Kidney tubule cell (primary cell): Measurements from ENCODE around the gene SLC27A5.

ENCODE experiments used
- DNase-seq: peaks from one replicate; pipeline ENCODE4 v3.0.0-alpha.2; 2018; ENCODE audit warnings: low spot score

The SLC27A5 gene, protein sequence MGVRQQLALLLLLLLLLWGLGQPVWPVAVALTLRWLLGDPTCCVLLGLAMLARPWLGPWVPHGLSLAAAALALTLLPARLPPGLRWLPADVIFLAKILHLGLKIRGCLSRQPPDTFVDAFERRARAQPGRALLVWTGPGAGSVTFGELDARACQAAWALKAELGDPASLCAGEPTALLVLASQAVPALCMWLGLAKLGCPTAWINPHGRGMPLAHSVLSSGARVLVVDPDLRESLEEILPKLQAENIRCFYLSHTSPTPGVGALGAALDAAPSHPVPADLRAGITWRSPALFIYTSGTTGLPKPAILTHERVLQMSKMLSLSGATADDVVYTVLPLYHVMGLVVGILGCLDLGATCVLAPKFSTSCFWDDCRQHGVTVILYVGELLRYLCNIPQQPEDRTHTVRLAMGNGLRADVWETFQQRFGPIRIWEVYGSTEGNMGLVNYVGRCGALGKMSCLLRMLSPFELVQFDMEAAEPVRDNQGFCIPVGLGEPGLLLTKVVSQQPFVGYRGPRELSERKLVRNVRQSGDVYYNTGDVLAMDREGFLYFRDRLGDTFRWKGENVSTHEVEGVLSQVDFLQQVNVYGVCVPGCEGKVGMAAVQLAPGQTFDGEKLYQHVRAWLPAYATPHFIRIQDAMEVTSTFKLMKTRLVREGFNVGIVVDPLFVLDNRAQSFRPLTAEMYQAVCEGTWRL

DNA sequence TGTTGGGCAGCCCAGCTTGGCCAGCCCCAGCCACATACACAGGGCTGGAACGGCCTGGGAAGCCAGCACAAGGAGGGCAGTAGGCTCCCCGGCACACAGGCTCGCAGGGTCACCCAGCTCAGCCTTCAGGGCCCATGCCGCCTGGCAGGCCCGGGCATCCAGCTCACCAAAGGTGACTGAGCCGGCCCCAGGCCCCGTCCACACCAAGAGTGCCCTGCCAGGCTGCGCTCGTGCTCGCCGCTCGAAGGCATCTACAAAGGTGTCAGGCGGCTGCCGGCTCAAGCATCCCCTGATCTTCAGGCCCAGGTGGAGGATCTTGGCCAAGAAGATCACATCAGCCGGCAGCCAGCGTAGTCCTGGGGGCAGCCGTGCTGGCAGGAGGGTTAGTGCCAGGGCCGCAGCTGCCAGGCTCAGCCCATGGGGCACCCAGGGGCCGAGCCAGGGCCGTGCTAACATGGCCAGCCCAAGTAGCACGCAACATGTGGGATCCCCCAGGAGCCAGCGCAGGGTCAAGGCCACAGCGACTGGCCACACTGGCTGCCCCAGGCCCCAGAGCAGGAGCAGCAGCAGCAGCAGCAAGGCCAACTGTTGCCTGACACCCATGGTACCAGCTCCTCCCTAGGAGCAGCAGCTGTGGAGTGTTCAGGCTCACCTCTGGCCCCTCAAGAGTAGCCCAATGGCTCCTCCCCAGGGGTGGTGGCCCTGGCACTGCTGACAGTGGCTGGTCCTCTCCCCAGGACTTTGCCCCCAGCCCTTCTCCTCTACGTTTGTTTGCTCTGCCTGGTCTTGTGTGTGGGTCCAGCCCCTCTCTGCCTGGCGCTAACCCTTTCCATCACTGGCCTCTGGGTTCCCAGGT is at the start of gene SLC27A5:
Gene SLC27A5, minus strand, starts transcription at position 640 of the 856 bp plus-strand sequence. Its CDS starts 37 bp downstream, at position 603.
- DNase-seq = no peak

DNA sequence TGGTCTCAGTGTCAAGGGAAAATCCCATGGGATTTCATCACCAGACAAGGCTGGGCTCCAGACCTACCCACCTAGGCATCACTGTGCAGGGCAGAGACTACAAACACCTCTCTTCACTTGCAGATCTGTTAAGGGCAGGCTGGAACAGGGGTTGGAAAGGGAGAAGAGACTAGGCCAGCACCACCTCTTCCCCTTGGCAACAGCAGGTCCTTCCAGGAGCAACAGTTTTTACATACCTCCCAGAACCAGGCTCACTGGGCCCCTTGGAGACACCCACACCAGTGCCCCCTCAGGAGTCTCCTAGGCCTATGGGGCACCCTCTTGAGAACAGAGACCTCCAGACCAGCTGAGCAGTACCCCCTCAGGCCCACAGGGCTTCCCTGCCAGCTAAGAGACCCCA is 49.1 kb upstream of the SLC27A5 start:
- no peak for DNase-seq

DNA sequence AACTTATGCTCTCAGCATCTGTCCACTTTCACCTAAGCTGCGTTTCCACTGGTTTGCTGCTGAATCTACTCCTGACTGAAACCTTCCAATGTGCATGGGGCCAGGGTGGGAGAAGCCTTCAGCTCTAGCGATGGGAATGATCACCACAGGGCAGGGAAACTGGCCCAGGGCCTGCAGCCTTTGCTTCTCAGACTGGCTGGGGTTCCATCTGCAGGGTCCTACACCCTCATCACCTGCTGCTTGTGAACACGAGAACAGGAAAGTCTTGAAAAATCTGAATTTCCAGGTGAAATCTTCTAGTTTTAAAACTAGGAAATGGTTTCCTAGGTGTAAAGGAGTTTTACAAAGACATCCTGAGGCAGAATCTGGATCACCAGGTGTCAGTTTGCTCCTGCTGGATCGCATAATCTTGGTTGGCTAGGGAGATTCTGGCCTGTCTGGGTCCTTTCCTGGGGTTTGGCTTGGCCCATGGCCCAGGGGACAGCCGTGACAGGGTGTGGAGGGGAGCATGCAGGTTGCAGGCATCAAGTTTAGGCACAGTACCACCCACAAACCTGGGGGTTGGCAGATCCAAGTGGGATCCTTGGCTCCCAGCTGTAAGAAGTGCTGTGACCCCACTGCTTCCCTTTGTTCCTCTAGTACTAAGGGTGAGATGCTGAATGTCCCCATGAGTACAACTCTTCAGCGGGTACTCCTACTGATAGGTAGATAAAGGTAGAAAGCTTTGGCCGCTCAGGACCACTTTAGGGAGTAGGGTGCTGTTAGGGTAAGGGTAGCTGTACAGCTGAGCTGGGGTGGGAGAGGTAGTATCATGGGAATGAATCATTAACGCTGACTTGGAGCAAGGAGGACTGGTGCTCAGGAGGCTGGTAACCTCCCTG is 48.5 kb upstream of the SLC27A5 start:
- DNase-seq = no peak

DNA sequence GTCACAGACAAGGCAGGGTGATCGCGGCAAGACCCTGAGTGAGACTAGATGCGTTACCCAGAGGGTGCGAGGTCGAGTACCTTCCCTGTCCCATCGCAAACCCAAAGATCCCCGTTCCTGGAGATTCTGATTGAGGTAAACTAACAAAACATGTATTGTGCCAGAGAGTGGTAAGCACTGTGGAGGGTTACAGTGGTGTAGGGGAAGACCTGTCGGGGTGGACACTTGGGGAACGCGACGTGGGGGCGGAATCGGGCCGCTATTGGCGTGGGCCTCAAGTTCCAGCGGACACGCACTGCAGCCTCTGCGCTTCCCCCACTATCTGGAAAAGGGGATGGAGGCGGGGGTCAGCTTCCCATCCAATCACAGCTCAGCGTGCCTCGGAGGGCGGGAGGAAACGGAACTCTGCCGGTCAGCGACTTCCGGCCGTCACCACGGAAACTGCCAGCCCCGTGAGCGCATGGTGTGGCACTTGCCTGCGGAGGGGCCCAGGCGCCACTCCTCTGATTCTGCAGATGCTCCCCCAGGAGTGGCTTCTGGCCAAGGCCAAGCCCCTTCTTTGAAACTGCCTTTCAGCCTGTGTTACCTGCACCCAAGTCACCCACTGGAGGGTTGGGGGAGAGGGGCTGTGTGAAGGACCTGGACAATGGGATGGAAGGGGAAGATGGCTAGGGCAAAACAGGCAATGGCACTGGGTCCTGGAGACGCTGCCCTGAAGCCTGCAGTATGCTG is 47.6 kb upstream of the SLC27A5 start:
- DNase-seq = peak; percentile 93

DNA sequence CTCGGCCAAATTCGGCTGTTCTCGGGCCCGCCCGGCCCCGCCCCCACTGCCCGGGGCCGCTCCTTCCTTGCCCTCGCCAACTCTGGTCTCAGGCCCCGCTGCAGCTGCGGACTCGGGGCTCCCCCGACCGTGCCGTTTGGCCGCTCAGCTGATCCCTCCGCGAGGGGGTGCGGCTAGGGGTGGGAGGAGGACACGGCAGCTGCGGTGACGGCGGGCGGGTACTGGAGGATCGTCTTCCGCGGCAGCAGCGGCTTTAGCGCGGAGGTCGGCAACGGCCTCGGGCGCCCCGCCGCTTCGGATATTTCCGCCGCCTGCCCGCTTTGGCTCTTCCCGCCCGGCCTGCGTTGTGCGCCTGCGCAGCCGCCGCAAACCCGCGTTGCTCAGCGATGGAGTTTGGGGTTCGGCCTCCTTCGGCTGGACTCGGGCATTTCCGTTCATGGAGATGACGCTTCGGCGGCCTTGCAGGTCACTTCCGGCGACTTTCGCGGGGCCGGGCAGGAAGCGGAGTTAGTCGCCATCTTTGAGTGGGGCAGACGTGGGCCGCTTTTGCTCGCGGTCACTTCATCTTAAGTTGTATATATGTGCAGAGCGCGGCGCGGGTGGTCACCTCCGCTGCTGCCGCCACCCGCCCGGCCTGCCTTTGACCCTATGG is 47.0 kb upstream of the SLC27A5 start:
- peak; percentile 99 for DNase-seq

DNA sequence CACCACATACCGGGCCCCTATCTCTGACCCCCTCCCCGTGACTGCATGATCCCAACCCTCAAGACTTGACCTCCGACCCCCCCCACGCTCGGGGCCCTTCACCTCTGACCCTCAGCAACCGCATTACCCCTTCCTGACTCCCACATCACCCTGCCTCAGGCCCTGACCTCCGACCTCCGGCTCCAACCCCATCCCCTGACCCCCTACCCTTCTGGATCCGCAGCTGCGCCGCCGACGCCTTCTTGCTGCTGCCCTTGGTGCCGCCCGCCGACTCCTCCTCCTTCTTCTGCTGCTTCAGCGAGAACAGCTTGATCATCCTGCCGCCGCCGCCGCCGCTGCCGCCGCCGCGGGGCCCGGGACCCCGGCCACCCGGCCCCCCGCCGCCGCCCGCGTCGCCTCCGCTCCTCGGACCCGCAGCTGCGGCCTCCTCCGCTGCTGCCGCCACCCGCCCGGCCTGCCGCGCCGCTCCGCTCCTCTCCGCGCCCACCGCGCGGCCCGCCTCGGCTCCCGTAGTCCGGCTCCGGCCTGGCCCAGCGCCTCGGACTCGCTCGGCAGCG is 46.4 kb upstream of the SLC27A5 start, which contains the start of gene UBE2M:
Gene UBE2M, minus strand, starts transcription at position 546 of the 557 bp plus-strand sequence. Its CDS starts 230 bp downstream, at position 316.
- no peak for DNase-seq

DNA sequence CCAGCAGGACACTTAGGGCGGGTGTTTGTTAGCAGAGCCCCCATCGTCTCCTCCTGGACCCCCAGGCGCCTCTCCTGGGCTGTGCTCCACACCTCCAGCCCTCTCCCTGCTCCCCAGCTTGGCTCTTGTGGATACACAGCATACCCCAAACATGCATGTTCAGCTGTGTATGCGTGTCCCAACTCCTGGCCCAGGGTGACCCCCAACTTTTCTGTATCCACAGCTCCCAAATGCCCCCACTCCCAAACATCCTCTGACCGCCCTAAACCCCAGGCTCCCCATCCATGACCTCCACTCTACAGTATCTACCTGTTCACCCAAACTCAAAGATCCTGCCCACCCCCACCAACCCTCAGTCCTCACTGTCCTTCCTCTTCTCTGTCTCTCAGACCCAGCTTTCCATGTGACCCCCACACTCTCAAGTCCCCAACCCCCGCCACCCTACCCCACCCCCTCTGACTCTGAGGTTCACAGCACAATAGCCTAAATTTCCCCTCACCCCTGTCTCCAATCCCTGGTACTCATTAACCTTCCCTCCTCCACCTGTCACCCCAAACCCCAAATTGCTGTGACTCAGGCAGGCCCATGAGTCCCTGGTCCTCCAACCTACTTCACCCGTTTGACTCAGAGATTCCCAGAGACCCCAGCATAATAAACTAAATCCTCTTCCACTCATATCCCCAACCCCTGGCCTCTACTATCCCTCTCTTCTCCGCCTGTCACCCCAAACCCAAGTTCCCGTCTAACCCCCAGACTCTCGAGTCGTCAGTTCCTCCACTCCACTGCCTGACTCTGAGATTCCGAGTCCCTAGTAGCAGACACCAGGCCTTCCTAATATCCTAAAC is 45.7 kb upstream of the SLC27A5 start:
- no peak for DNase-seq

DNA sequence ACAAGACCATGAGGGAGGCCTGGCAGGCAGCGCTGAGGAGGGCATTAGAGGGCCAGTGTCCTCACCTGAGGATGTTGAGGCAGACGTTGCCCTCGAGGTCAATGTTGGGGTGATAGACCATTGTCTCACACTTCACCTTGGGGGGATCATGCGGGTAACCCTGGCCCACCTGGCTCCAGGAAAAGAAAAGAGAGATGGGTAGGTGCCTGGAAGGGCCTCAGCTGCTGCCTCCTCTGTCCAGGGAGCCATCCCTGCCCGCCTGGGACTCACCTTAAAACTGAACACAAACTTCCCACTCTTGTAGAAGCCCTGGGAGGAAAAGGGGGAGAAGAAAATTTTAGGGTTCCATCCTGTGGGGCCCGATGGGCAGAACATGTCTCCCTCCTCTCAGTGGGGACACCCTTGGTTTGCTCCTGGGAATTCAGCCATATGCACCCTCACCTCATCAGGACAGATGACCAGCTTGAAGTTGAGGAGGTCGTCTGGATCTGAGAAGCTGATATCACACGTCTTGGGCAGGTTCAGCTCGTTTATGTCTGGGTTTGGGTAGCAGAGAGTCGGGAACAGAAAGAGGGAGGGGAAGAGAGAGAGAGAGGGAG is 44.9 kb upstream of the SLC27A5 start:
- no peak for DNase-seq

DNA sequence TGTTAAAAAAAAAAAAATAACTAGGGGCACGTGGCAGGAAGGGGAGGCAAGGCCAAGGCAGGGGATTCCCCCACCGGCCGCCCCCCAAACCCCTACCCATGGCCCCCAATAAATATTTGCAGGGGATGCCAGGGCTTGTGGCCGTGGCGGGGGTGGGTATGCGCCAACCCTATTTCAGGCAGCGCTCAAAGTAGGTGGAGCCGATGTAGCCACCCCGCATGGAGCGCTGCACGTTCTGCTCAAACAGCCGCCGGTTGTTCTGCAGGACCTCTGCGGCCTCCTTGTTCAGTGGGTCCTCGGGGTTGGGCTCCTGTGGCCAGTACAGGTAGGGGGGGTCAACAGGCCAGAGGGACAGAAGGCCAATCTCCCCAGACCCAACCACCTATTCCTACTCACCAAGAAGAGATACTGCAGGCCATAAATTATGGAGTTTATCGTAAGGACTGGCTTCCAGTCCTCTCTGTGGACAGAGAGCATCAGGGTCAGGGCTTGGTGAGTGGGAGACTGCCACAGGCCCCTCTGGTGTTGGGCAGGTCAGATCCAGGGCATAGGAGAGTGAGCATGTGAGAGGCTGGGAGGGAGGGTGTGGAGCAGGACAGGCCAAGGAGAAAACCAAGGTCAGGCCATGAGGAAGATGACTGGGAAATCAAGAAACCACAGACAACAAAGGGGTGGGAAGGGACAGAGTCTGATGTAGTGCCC is 44.3 kb upstream of the SLC27A5 start:
- DNase-seq = no peak

DNA sequence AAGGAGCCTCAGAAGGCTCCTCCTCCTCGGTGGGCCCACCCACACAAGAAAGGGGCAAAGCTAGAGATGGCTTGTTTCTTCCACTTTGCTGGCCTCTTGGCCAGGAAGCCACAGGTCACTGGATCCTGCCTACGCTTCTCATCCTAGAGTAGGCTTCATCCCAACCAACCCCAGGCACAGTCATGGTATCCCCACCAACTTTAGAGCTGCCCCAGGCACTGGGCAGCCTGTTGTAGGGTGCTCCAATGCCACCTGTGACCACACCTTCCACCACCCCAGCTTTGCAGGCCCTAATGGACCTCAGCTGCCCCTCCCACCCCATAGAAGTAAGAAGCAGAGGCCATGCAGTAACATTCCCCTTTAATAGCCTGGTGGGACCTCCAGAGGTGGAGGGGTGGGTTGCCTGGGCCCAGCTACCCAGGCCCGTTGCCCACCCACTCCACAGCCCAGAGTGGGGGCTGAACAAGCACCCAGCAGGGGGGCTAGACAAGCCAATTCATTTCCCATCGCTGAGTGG is 43.6 kb upstream of the SLC27A5 start:
- DNase-seq = no peak

DNA sequence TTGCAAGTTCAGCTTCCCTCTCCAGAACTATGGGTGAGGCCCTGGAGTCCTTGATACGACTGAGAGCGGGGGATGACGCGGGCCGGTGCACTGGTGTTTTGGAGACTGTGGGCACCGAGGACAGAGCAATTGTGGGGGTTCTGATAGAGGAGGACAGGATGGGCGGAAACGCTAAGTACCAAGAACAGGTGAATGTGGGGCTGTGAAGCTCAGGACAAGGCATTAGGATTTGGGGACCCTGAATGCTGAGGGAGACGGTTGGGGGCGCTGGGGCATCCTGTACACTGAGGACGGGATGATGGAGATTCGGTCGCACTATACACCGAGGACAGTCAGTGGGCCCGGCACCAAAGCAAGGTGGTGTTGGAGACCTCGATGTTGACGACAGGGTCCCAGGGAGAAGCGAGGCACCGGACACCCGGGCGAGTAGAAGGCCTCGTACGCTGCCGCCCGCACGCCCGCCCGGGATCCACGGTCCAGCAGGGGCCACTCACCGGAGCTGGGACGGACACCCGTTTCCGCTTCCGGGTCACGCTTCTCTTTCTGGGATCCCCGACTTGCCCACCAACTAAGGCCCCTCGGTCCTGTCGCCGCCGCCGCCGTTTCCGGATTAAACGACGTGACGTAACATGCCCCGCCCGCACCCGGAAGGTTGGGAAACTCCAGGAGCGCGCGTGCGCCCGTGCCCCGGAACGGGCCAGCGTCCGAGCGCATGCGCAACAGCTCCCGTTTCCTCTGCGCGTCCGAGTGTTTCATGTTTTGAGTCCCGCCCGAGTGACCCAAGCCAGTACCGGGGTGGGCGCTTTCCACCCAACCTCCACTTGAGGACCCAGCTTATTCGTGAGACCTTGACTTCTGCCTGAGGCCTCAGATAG is 42.9 kb upstream of the SLC27A5 start, which contains the start of gene CHMP2A:
Gene CHMP2A, minus strand, starts transcription at position 612 of the 875 bp plus-strand sequence. CDS start 893 bp downstream, outside the sequence.
- DNase-seq = peak; percentile 97

DNA sequence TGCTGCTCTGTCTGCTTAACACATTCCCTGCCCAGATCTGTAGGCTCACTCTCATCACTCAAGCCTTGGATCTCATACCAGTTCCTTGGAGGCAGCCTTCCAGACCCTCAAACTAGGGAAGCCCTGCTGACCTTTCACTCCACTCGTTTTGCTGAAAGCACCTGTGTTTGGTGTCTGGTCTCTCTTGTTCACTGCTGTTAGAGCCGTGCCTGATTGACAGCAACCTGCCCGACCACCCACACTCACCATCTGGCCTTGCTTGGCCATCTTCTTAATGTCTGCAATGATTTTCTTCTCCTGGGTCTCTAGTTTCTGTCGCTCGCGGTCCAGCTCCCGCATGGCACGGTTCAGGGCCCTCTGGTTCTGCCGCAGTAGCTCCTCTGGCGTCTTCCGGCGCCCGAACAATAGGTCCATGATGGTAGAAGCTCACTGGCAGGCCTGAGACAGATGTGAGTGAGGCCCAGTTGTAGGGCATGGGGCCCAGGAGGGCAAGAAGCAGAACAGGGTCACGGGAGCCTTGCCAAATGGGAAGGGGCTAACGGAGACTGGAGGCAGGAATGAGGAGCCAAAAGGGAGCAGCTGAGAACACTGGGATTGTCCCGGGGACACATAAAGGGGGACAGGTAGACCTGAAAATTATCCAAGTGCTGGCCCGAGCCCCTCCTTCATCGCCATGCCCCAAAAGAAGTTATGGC is 42.2 kb upstream of the SLC27A5 start:
- DNase-seq = no peak

DNA sequence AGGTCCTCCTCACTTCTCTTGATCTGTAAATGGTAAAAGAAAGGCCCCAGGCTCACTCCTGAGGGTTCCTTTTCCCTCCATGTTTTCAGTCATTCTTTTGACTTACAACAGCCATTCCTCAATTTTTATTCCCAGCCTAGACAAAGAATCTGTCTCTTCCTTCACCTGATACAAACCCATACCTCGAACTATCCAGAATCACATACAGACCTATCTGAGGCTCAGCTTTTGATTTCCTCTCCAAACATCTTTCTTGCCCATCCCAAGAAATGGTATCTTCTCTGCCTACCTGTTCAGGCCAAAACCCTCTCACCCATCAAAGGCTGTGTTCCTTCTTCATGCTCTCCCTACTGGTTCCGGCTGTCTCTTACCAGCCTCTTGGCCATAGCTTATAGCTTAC is 40.9 kb upstream of the SLC27A5 start:
- DNase-seq = no peak

DNA sequence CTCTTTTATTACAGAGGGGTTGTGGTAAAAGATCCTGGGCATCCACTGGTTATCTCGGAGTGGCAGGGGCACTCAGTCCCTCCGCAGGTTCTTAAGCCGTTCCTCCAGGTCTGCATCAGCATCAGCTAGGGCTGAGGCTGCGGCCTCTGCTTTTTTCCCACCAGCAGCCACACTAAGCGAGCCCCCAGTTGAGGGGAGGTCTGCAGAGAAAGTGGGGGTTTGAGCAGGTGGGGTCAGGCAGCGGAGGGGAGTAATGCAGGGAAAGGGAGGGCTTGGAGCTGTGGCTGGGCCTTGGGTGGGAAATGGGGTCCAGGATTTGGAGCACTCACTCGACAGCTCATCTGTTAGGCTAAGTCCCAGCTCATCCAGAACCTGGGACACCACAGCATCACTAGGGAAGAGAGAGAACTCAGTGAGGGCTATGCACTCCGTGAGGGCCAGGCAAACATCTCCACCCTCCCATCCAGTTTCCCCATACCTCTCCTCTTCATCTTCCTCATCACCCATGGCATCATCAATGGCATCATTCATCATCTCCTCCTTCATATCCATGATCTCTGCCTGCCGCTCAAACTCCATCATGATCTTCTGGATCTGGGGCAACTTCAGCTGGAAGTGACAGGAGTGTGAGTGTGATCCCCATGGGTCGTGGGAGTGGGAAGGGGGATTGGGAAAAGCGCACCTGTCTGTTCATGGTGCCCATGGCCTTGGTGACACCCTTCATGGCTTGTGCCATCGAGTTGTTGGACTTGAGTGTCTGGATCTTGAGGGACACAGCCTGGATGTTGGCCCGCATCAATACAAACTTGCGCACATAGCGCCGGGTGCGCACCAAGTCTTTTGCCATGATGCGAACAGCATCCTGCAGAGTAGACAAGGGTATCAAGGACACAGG is 40.0 kb upstream of the SLC27A5 start:
- DNase-seq = no peak

DNA sequence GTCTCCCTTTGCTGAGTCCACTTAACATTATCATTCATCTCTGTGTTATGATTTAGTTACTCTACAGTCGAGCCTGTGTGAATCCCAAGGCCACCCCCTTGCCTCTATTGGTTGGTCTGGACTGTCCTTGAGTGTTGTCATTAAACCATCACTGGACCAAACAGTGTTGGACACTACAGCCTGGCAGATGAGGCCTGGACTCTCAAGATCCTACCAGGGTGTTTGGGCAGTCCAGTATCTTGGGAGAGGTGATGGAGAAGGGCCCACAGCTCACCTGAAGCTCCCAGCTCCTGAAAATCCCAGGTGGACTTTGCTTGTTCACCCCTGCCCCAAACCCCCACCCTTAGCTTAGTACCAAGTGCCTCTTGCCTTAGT is 39.3 kb upstream of the SLC27A5 start:
- DNase-seq = no peak
